Inflammatory macrophage treated with lipopolysaccharide for 4 hours (primary cell): ENCODE results near the gene LARGE1.

ENCODE experiments used
- DNase-seq: peaks from one replicate; pipeline ENCODE4 v3.0.0-alpha.2; 2020

LARGE1 gene

DNA sequence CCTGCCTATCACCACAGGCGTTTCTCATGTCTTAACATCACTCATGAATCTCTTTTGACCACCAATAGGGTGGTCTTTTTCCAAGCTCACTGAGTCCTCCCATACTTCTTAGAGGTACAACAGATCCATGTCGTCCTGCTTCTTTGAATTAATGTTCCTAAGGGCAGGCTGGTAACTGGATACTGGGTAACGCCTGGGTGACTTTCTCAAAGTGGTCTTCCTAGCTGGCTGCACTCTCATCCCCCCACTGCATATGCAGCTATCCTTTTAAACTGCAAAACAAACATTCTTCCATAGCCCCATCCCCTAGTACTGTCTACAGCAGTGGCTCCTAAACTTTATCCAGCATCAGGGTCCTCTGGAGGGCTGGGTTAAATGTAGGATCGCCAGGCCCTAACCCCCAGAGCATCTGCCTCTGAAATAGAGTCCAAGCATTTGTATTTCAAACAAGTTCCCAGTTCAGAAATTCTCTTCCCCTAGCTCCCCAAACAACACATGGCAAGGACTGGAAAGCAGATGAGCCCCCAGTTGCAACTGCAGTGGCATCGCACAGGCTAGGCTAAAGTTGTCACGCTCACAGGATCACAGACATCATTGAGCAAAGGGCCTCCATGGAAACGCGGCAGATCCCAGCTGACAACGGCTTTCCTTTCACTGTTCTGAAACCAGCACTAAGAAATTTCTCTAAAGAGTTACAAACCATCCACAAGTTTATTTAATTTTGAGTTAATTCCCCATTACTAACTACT lies 204.9 kb downstream of the LARGE1 start:
- no peak for DNase-seq

DNA sequence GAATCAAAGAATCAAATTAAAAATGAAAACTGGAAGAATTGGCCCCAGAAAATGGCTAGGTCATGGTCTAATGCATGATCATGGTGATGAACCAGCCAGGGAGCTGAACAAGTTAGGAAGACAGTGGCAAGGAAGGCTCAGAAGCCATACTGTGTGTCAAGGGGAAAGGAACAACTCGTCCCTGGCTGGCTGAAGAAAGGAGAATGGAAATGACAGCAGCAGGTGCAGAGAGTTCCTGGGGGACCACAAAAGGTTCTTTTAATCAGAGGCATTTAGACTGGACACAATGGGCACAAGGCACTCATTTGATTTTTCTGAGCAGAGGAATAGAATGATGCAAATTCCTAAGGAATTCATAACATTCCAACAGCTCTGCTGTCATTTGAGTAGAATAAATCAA lies 209.9 kb downstream of the LARGE1 start:
- no peak for DNase-seq

DNA sequence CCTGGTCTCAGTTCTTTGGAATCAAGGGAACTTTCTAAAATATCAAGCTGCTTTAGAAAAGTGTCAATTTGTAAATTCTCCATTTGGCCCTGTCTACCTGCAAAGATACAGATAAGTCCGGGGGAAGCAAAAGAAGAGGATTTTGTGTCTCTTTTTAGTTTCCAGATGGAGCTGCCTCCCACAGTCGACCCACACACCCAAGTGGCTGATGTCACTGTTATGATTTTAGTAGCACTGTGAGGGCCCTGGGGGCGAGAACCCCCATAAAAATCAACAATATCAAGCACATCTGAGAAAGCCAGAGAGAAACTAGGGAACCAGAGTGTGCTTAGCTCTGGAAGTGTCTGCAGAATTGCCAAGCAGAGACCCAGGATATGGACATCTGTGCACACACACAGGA lies 212.7 kb downstream of the LARGE1 start:
- no peak for DNase-seq

- no peak for DNase-seq
These were observed 214.2 kb downstream of the LARGE1 start for GRCh38 chr22:33706100-33706499.

DNA sequence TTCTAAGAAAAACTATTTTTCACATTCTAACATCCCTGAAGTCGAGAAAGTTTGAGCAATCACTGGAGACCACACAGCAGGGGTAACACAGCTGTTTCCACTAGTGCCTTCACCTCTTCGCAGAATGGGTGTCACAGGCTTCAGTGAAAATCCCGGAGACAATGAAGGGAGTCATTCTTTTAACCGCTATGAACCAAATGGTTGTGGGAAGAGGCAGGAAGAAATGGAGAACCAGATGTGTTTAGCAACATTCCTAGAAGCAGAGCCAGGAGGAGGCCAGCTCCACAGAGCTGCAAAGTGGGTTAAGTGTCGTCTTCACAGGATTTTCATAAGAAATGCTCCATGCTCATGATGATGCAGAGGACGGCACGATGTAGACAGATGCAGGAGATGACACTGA lies 221.1 kb downstream of the LARGE1 start:
- no peak for DNase-seq

DNA sequence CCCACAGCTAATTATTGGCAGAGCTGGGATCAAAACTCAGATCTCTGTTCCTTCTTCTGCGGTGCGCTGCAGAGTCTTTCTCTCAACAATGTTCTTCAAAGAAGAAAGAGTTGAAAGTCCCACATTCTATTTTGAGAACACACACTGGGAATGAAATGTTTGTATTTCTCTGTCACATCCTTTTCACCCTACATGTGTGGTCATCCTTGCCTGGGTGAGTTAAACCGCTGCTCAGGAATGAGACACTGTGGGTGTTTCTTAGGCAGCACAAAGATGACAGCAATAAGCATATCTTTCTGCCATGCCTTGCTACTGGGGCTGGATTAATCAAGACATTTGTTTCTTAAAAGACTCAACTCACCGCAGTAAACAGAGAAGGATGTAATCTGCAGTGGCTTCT lies 222.6 kb downstream of the LARGE1 start:
- DNase-seq, result no peak

- no peak for DNase-seq
These were observed 229.1 kb downstream of the LARGE1 start for GRCh38 chr22:33691057-33691630.

GRCh38 chr22:33688903-33689302 lies 231.4 kb downstream of the LARGE1 start:
- no peak for DNase-seq

DNA sequence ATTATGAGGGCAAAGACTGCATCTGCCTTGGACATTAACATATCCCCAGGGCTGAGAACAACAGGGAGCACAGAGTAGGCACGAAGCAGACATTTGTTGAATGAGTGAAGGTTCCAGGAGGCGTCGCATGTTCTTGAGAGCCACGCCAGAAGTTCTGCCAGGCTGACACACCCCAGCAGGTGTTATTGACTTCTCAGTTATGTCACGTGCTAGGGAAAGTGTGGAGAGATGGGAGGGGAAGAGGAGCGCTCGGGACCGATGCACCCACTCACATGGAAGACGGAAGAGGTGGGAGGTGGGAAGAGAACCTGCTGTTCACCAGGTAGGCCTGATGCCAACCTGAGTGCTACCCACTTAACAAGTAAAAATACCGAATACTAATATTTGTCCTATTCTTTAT lies 232.8 kb downstream of the LARGE1 start:
- no peak for DNase-seq

GRCh38 chr22:33684087-33684486 lies 236.2 kb downstream of the LARGE1 start:
- DNase-seq, result no peak

DNA sequence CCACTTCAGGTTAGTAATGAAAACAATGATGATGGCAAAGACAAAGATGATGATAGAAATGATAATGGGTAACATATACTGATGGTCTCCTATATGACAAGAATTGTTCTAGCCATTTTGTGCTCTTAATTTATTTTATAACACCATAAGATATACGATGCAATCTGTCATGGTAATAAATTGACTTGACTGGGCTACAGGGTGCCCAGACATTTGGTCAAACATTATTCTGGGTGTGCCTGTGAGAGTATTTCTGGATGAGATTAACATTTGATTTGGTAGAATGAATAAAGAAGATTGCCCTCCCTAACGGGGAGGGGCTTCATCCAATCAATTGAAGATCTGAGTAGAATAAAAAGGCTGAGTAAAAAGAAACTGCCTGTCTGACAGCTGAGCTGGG lies 237.3 kb downstream of the LARGE1 start:
- no peak for DNase-seq

DNA sequence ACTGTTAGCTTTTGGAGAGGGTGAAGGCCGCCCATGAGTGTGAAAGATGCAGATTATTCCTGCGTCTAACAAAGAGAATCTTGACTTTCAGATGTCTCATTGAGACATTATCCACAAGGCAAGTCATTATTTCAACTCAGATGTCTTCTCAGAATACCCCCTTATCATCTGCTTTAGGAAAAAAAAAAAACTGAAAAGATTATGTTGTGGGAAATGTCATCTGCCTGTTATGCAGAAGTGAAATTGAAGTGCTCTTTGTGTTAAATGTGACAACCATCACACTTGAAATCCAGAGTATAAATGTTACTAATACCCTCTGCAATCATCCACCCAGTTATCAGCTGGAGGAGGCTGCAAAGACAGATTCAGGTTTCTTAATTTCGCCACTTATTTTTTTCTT lies 239.6 kb downstream of the LARGE1 start:
- DNase-seq, result no peak

- no peak for DNase-seq
These were observed 241.8 kb downstream of the LARGE1 start for GRCh38 chr22:33678523-33678922.

DNA sequence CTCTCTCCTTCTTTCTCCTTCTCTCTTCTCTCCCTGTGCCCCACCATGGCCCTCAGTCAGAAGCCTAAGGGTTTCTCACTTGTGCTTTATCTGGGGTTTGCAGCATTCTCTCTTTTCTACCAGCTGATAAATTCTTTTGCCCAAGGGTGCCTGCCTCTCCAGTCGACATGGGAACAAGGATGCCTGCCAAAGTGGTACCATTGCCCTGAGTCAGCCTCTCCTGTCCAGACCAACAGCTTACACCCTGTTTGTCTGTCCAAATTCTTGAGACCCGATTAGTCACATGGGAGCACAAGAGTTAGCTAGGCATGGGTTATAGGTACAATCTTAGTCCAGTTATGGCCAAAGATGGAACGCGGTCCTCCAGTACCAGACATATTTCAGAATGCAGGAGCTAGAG lies 242.7 kb downstream of the LARGE1 start:
- no peak for DNase-seq

GRCh38 chr22:33674357-33674756 lies 245.9 kb downstream of the LARGE1 start:
- DNase-seq, result no peak

- no peak for DNase-seq
These were observed 250.5 kb downstream of the LARGE1 start for GRCh38 chr22:33669746-33670145.

GRCh38 chr22:33666961-33667619 lies 253.2 kb downstream of the LARGE1 start:
- no peak for DNase-seq

GRCh38 chr22:33666279-33666960 lies 253.9 kb downstream of the LARGE1 start:
- DNase-seq, result no peak

GRCh38 chr22:33659448-33659847 lies 260.8 kb downstream of the LARGE1 start:
- no peak for DNase-seq

- DNase-seq, result no peak
These were observed 261.5 kb downstream of the LARGE1 start for GRCh38 chr22:33658775-33659174.

GRCh38 chr22:33657670-33658069 lies 262.6 kb downstream of the LARGE1 start:
- DNase-seq, result no peak

DNA sequence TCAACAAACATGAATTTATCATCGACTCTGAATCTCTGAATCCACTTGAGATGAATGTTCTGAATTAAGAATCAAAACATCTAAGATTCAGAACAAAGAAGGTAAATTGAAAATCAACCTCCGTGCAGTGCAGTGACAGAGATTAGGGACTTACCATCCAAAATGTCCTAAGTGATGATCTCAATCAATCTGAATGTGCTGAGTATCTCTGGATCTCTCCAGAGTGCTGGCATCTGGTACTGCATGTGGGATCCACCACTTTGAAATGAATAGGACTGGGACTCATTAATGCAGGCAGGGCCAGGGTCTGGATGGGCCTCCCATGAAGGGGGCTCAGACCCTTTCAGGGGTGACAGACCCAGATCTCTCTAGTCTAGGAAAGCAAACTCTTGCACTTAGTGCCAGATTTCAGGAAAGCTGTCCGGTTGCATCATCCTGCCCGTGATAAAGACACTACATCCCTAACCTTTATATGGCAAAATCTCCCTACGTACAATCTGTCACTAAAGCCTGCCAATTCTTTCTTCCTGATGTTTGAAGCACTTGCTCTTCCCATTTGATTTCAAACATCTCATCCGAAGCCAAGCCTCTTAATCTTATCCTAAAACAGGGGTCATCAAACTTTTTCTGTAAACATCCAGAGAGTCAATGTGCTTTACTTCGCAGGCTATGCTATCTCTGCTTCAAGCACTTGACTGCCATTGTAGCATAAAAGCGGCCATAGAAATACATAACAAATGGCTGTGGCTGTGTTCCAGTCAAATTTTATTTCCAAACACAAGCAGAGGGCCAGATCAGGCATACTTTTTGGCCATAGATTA lies 263.3 kb downstream of the LARGE1 start:
- DNase-seq, result no peak
